Measurements from ENCODE around the gene IMP4. TPM values are rescaled to one million over a fixed set of nuclear protein-coding genes. Genes with fewer than 3 reads are reported as not detected.

Gene IMP4
- total and polyA plus RNA-seq, 2 of the 4 experiments (the other 2 are of a cell fraction) = 154 to 169 TPM

DNA sequence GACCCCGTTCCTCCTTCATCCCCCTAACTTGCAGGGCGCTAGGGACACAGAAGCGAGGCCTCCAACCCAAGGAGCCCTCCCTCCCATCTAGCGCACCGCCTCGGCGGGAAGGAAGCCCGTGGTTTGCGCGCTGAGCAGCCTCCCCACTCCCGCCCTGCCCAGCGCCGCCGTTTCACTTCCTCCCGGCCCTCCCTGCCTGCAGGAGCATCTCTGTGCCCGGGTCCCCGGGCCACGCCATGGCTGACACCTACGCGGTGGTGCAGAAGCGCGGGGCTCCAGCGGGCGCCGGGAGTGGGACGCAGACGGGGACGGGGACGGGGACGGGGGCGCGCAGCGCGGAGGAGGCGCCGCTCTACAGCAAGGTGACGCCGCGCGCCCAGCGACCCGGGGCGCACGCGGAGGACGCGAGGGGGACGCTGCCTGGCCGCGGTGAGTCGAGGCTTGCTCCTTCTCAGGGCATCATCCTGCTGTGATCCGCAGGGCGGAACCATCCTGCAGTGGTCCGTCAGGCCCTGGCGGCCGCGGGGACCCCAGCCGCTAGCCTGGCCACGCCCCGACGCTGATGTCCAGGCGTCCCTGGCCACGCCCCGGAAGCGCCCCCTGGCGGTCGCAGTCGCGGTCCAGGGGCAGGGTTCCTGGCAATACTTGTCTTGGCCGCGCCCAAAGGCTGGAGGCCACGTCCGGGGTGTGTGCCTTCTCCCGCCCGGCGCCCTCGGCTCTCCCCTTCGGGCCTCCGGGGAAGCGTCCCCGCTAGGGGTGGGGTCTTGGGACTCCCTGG lies 29.5 kb downstream of the IMP4 start:
- Histone ChIP-seq H4K8ac (ENCODE audit: low read depth in 2 of 2, low read length in 2 of 2) (peak overlapping the region; percentile 68 to 93), H4K5ac (ENCODE audit: low read depth, low read length) (peak overlapping the region; percentile 94), H4K20me1 (ENCODE audit: insufficient read depth, low read length) (no peaks in the 10 kb centered on the region; the same call in 1 of the 2 replicates), H3K4ac (ENCODE audit: low read depth, low read length) (peak overlapping the region; percentile 97), H3K4me3 (ENCODE audit: insufficient read depth, low read depth, low read length) (peak overlapping the region; percentile 79), H3K18ac (ENCODE audit: low read depth, low read length) (peak overlapping the region; percentile 75), H3K27ac (ENCODE audit: insufficient read depth, low read length) (peak overlapping the region; percentile 78), H2BK20ac (ENCODE audit: low read depth, low read length) (no peak overlapping the region), H2BK15ac (ENCODE audit: low read depth, low read length) (no peak overlapping the region), H2BK120ac (ENCODE audit: low read depth, low read length) (peak overlapping the region; percentile 86), H2AK9ac (replicated peaks; ENCODE audit: low read depth, low read length, poor library complexity) (peak overlapping the region; percentile 100), H3K36me3 (ENCODE audit: control insufficient read depth, insufficient read depth, low read length) (peaks cover 12% of the 10 kb centered on the region), H3K23ac (ENCODE audit: low read depth, low read length) (peak overlapping the region; percentile 93), H3K9me3 (ENCODE audit: control insufficient read depth, insufficient read depth, low read length) (no peaks in the 10 kb centered on the region), H3K56ac (ENCODE audit: extremely low read depth, insufficient read depth, low read length) (peak overlapping the region; percentile 90), H3K27me3 (ENCODE audit: control insufficient read depth, insufficient read depth, low read length) (no peaks in the 10 kb centered on the region), H3K9ac (ENCODE audit: low read depth, low read length) (peak overlapping the region; percentile 81), H4K91ac (ENCODE audit: insufficient read depth, low read depth, low read length) (peak overlapping the region; percentile 90), H2AFZ (replicated peaks; ENCODE audit: low read length, poor library complexity) (peak overlapping the region; percentile 99), H3K14ac (replicated peaks; ENCODE audit: low read depth, low read length) (peak overlapping the region; percentile 98), H3K9me1 (ENCODE audit: insufficient read depth, low read length) (peaks cover 13% of the 10 kb centered on the region), H3K4me1 (ENCODE audit: control insufficient read depth, insufficient read depth, low read length) (peaks cover 10% of the 10 kb centered on the region; the same call in 1 of the 2 replicates), H3K79me1 (ENCODE audit: low read depth in 1 of 2, low read length in 2 of 2) (peaks cover 27 to 64% of the 10 kb centered on the region in 2 experiments), H2AK5ac (ENCODE audit: low read depth, low read length) (peak overlapping the region; percentile 76), H3K4me2 (ENCODE audit: low read depth, low read length) (peak overlapping the region; percentile 90), H2BK5ac (ENCODE audit: low read depth, low read length, poor library complexity, severe bottlenecking) (peak overlapping the region; percentile 71)
- ChIA-PET POLR2A (ENCODE audit: unreplicated experiment) (interaction anchor here (1.1 kb wide), 1 partner anchor 34 kb away, joined by 3 read pairs; no protein-coding TSS in a partner anchor), CTCF (no interaction called here)
- DNase-seq (peak; percentile 69), ATAC-seq (ENCODE audit: low read depth) (peak; percentile 93)
- BruUV-seq (replicated peaks) = no TSS peak
- in situ Hi-C loops (cut with MboI; ENCODE audit: low sequenced_read_pairs) = loop anchor here (25.0 kb wide), 1 partner anchor 740 kb away; the partner anchor contains the start of gene PLEKHB2
- TF ChIP-seq, protein P1, sequence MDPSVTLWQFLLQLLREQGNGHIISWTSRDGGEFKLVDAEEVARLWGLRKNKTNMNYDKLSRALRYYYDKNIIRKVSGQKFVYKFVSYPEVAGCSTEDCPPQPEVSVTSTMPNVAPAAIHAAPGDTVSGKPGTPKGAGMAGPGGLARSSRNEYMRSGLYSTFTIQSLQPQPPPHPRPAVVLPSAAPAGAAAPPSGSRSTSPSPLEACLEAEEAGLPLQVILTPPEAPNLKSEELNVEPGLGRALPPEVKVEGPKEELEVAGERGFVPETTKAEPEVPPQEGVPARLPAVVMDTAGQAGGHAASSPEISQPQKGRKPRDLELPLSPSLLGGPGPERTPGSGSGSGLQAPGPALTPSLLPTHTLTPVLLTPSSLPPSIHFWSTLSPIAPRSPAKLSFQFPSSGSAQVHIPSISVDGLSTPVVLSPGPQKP (IDR thresholded peaks at IDR 0.05; ENCODE audit: borderline replicate concordance, low read depth, low read length) = no peak
- TF ChIP-seq RAD21 (IDR thresholded peaks at IDR 0.05; ENCODE audit: low read length) (peak; percentile 39; the same call in 1 of the 2 replicates), MXI1 (IDR thresholded peaks at IDR 0.05; ENCODE audit: borderline replicate concordance, low read depth, low read length) (peak; percentile 40; the same call in 1 of the 2 replicates), BHLHE40 (IDR thresholded peaks at IDR 0.05; ENCODE audit: low read depth, low read length) (no peak), MAZ (IDR thresholded peaks at IDR 0.05; ENCODE audit: borderline replicate concordance, low read depth, low read length) (peak; percentile 61; the same call in 1 of the 2 replicates), POLR2A (IDR thresholded peaks at IDR 0.05; ENCODE audit: low read depth, low read length) (0 out of 2 replicates have a peak, but pooled peaks have one; percentile 21), SMC3 (IDR thresholded peaks at IDR 0.05; ENCODE audit: low read depth, low read length) (peak; percentile 53)
- TF ChIP-seq, protein P2, sequence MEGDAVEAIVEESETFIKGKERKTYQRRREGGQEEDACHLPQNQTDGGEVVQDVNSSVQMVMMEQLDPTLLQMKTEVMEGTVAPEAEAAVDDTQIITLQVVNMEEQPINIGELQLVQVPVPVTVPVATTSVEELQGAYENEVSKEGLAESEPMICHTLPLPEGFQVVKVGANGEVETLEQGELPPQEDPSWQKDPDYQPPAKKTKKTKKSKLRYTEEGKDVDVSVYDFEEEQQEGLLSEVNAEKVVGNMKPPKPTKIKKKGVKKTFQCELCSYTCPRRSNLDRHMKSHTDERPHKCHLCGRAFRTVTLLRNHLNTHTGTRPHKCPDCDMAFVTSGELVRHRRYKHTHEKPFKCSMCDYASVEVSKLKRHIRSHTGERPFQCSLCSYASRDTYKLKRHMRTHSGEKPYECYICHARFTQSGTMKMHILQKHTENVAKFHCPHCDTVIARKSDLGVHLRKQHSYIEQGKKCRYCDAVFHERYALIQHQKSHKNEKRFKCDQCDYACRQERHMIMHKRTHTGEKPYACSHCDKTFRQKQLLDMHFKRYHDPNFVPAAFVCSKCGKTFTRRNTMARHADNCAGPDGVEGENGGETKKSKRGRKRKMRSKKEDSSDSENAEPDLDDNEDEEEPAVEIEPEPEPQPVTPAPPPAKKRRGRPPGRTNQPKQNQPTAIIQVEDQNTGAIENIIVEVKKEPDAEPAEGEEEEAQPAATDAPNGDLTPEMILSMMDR (conservative IDR thresholded peaks at IDR 0.05; ENCODE audit: low read depth, low read length) = peak; percentile 80
- 0% methylated on average over 38 of the region's 81 CpGs; no CpG with 5 or more reads in 1 of the 2 experiments for WGBS, 2 experiments (ENCODE audit: extremely low coverage in 2 of 2, insufficient read length in 1 of 2)
- intact Hi-C loops (cut with micrococcal nuclease) = loop anchor here (1.0 to 2.0 kb wide), 3 partner anchors 16 to 30 kb away; partner anchors contain the start of genes IMP4 and PTPN18
- dilution Hi-C loops (cut with HindIII; ENCODE audit: low sequenced_read_pairs, unreplicated experiment) = no loop called here
